SU-DHL-6 (cell line): ENCODE data around the gene ASCL4.

Source experiments
- H2AFZ ChIP-seq: fragments of 200-600 bp; sonication (generic); 2 replicates; pipeline ENCODE4 v1.6.1; 2014; ENCODE audit warnings: low read depth, mild to moderate bottlenecking, moderate library complexity, mixed read lengths, antibody characterized with exemption, low read length; ENCODE audit not compliant: severe bottlenecking
- H3F3A ChIP-seq: fragments of 200-600 bp; shearing (Covaris generic); 2 replicates; pipeline ENCODE4 v1.6.0; 2016; ENCODE audit warnings: antibody characterized with exemption, mild to moderate bottlenecking; ENCODE audit not compliant: insufficient read depth
- H3K27ac ChIP-seq: fragments of 200-600 bp; sonication (generic); 2 replicates; pipeline ENCODE4 v1.5.1; 2016; ENCODE audit warnings: low read depth, mild to moderate bottlenecking, low read length, moderate library complexity, mixed read lengths
- H3K27me3 ChIP-seq: fragments of 200-600 bp; sonication (generic), shearing (Covaris generic); 2 replicates; pipeline ENCODE4 v1.6.0; 2014; ENCODE audit warnings: mild to moderate bottlenecking, low read length
- H3K36me3 ChIP-seq: fragments of 200-600 bp; sonication (generic); 2 replicates; pipeline ENCODE4 v1.6.1; 2014; ENCODE audit warnings: mild to moderate bottlenecking, low read length, mixed read lengths
- H3K4me2 ChIP-seq: fragments of 300-600, 200-600 bp; shearing (Covaris generic), sonication (generic); 2 replicates; pipeline ENCODE4 v1.6.0; 2014; ENCODE audit warnings: low read length, low read depth, mild to moderate bottlenecking; ENCODE audit not compliant: poor library complexity, severe bottlenecking
- H3K4me3 ChIP-seq: fragments of 200-600 bp; sonication (generic); 2 replicates; pipeline ENCODE4 v1.5.1; 2014; ENCODE audit warnings: antibody characterized with exemption, low read length, mild to moderate bottlenecking, mixed read lengths; ENCODE audit not compliant: insufficient read depth, poor library complexity, severe bottlenecking
- H3K79me2 ChIP-seq: fragments of 200-600 bp; sonication (generic); 2 replicates; pipeline ENCODE4 v1.6.1; 2014; ENCODE audit warnings: mild to moderate bottlenecking, low read length, moderate library complexity; ENCODE audit not compliant: insufficient read depth
- H3K9ac ChIP-seq: fragments of 200-600 bp; sonication (generic); 2 replicates; pipeline ENCODE4 v1.7.0; 2014; ENCODE audit warnings: mild to moderate bottlenecking, low read length
- H3K9me2 ChIP-seq: fragments of 200-600 bp; sonication (generic); replicated peaks from 2 replicates; pipeline ENCODE4 v1.6.1; 2014; ENCODE audit warnings: low read length; ENCODE audit not compliant: insufficient read depth
- H3K9me3 ChIP-seq: fragments of 200-600 bp; sonication (generic); 2 replicates; pipeline ENCODE4 v1.6.1; 2014; ENCODE audit warnings: low read length, mixed read lengths; ENCODE audit not compliant: insufficient read depth
- H4K20me1 ChIP-seq: fragments of 200-600 bp; sonication (generic); 2 replicates; pipeline ENCODE4 v1.6.1; 2014; ENCODE audit warnings: low read depth, mild to moderate bottlenecking, antibody characterized with exemption, low read length, moderate library complexity, mixed read lengths
- EZH2phosphoT487 ChIP-seq: fragments of 200-600 bp; sonication (generic), shearing (Covaris generic); conservative IDR thresholded peaks from 2 replicates; pipeline ENCODE4 v1.6.1; 2018; ENCODE audit warnings: mild to moderate bottlenecking, antibody characterized with exemption, low read length, moderate library complexity, mixed read lengths
- TF ChIP-seq, protein P1 (sequence below): fragments of 200-600 bp; sonication (generic); IDR thresholded peaks from one replicate; pipeline ENCODE4 v1.5.1; 2017; ENCODE audit warnings: antibody characterized with exemption, mild to moderate bottlenecking, low read length, moderate library complexity; ENCODE audit not compliant: insufficient read depth, poor library complexity, severe bottlenecking

Gene ASCL4

DNA sequence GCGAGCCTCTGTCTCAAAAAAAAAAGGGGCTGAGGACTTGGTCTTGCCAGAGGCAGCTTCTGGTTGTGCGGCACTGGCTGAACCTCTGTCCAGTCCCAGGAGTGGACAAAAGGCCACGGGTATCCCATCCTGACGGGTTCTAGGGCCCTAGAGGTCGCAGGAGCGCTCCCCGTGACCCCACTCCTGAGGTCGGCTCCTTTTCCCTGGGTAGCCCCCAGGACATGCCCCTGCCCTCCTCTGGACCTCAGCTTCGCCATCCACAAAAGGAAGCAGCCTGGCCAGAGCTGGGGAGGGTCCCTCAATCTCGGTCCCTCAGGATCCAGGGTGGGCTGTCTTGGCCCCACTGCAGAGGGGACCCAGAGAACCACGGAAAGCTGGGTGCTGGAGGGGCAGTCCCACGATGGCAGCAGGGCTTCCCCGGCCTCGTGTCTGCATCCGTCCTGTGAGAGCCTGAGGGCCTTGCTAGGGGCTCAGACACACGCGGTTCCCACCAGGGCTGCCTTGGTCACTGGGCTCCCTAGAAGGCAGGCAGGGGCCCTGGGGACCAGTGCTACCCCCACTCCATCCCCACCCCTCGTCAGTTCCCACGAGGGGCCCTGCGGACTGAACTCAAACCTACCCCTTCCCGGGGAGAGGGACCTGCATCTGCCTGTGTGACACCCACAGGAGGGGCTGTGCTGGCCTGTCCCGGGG, 31.1 kb downstream of the ASCL4 start:
- Histone ChIP-seq H3K27ac (no peak overlapping the region), H3F3A (no peaks in the 10 kb centered on the region), H3K9ac (no peak overlapping the region), H3K4me2 (no peak overlapping the region), H4K20me1 (no peaks in the 10 kb centered on the region), H3K79me2 (no peaks in the 10 kb centered on the region), H3K27me3 (no peaks in the 10 kb centered on the region), H3K4me3 (no peak overlapping the region), H3K9me2 (no peaks in the 10 kb centered on the region), H3K36me3 (no peaks in the 10 kb centered on the region), H2AFZ (no peak overlapping the region), H3K9me3 (no peaks in the 10 kb centered on the region)
- no peak for TF ChIP-seq EZH2phosphoT487
- TF ChIP-seq, protein P1, sequence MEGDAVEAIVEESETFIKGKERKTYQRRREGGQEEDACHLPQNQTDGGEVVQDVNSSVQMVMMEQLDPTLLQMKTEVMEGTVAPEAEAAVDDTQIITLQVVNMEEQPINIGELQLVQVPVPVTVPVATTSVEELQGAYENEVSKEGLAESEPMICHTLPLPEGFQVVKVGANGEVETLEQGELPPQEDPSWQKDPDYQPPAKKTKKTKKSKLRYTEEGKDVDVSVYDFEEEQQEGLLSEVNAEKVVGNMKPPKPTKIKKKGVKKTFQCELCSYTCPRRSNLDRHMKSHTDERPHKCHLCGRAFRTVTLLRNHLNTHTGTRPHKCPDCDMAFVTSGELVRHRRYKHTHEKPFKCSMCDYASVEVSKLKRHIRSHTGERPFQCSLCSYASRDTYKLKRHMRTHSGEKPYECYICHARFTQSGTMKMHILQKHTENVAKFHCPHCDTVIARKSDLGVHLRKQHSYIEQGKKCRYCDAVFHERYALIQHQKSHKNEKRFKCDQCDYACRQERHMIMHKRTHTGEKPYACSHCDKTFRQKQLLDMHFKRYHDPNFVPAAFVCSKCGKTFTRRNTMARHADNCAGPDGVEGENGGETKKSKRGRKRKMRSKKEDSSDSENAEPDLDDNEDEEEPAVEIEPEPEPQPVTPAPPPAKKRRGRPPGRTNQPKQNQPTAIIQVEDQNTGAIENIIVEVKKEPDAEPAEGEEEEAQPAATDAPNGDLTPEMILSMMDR, result no peak

DNA sequence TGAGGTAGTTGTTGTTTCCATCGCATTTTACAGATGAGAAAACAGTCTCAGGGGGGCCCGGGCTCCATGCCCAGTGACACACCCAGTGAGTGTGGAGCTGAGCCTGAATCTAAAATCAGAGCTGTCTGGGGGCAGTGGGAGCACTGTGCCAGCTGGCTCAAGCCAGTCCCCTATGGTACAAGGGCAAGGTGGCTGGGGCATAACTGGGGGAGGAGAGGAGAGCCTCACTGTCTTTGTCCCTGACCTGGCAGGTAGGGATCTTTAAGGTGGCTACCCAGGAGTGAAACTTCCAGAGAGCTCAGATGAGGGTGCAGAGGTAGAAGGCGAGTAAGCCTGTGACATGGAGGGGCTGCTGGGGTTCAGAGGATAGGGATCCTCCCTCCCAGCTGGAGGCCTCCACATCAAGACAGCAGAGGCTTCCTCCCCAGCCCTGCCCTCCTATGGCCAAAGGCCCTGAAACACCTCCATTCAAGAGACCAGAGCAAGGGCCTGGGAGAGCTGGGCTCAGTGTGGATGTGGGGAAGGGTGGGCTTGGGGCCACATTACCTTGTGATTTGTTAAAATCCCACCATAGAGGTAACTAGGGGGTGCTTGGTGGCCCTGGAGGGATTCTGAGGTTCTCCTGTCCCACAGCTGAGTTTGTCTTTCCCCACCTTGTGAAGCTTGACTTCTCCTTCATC, 33.1 kb downstream of the ASCL4 start:
- H3K27ac ChIP-seq, result no peak overlapping the region
- H3K4me3 ChIP-seq, result no peak overlapping the region
- H3K27me3 ChIP-seq, result no peaks in the 10 kb centered on the region
- H3K9me2 ChIP-seq, result no peaks in the 10 kb centered on the region
- no peaks in the 10 kb centered on the region for H3F3A ChIP-seq
- no peaks in the 10 kb centered on the region for H4K20me1 ChIP-seq
- no peak for TF ChIP-seq EZH2phosphoT487
- TF ChIP-seq, protein P1, result no peak
- H3K9ac ChIP-seq, result no peak overlapping the region
- H2AFZ ChIP-seq, result no peak overlapping the region
- H3K9me3 ChIP-seq, result no peaks in the 10 kb centered on the region
- H3K79me2 ChIP-seq, result no peaks in the 10 kb centered on the region
- no peaks in the 10 kb centered on the region for H3K36me3 ChIP-seq
- H3K4me2 ChIP-seq, result no peak overlapping the region

DNA sequence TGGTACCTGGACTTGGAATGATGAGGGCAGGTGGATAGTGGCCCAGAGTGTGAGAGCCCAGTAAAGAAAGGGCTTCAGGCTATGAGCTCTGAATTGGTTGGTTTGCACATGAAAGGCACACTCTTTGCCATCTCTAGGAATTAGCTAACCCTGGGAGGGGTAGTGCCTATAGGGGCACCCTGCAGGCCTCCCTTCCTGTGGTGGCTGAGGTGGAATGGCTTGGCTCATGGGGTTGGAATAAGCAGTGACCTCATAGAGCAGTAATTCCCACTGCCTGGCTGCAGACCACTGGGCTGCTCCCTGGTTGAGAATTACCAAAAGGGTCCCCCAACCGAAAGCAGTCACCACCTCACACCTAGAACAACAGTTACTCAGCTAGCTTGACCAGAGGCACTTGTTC, 42.7 kb downstream of the ASCL4 start:
- H3K9ac ChIP-seq, result no peak overlapping the region
- H3K4me3 ChIP-seq, result no peak overlapping the region
- H3K9me2 ChIP-seq, result no peaks in the 10 kb centered on the region
- no peaks in the 10 kb centered on the region for H4K20me1 ChIP-seq
- H3K27ac ChIP-seq, result no peak overlapping the region
- no peaks in the 10 kb centered on the region for H3K36me3 ChIP-seq
- no peaks in the 10 kb centered on the region for H3K79me2 ChIP-seq
- no peaks in the 10 kb centered on the region for H3F3A ChIP-seq
- H3K9me3 ChIP-seq, result peaks cover 6% of the 10 kb centered on the region; the same call in 1 of the 2 replicates
- no peak for TF ChIP-seq EZH2phosphoT487
- TF ChIP-seq, protein P1, result no peak
- no peak overlapping the region for H3K4me2 ChIP-seq
- H2AFZ ChIP-seq, result no peak overlapping the region
- no peaks in the 10 kb centered on the region for H3K27me3 ChIP-seq
